K562 (cell line): ENCODE results near the gene GPR4.

ENCODE experiments used
- BCL6 ChIP-seq: fragments of 250-450 bp; sonication (Bioruptor Pico); IDR thresholded peaks from 2 replicates; pipeline ENCODE4 v1.4.0; 2020
- CHD4 ChIP-seq: fragments of 200-600 bp; sonication (generic); IDR thresholded peaks from 3 replicates; pipeline ENCODE4 v1.6.1; 2012; ENCODE audit warnings: low read depth, mild to moderate bottlenecking, mixed read lengths, low read length, inconsistent platforms; ENCODE audit not compliant: insufficient read depth, insufficient replicate concordance, poor library complexity, severe bottlenecking
- CSDE1 ChIP-seq, 2 experiments: fragments of 450-650 bp; IDR thresholded peaks; 2 replicates each; pipeline ENCODE4 v1.6.1; 2016; ENCODE audit warnings: mild to moderate bottlenecking in 1 of 2
- CTCF ChIP-seq, 3 experiments: IDR thresholded peaks in 2 of 3; conservative IDR thresholded peaks in 1 of 3; 2 replicates each; pipeline ENCODE4 v1.5.1; 2011 to 2012; ENCODE audit warnings: low read length in 3 of 3, mild to moderate bottlenecking in 3 of 3, control low read depth in 2 of 3, improper control_type of control experiment in 1 of 3, inconsistent platforms in 1 of 3, low read depth in 1 of 3, mixed read lengths in 1 of 3, moderate library complexity in 1 of 3; ENCODE audit not compliant: insufficient read depth in 2 of 3
- HDAC3 ChIP-seq: fragments of 450-650 bp; IDR thresholded peaks from 2 replicates; pipeline ENCODE4 v1.6.1; 2018; ENCODE audit warnings: borderline replicate concordance, mild to moderate bottlenecking, moderate library complexity; ENCODE audit not compliant: partially characterized antibody
- KDM2B ChIP-seq: fragments of 250-450 bp; sonication (Bioruptor Pico); IDR thresholded peaks from 2 replicates; pipeline ENCODE4 v1.8.0; 2021; ENCODE audit warnings: mild to moderate bottlenecking, moderate library complexity
- MNT ChIP-seq, 2 experiments: fragments of 450-650 bp; conservative IDR thresholded peaks; 2 replicates each; pipeline ENCODE4 v1.6.1; 2017; ENCODE audit warnings: mild to moderate bottlenecking in 2 of 2, moderate library complexity in 2 of 2
- NCOR1 ChIP-seq: fragments of 450-650 bp; IDR thresholded peaks from 2 replicates; pipeline ENCODE4 v1.6.1; 2016; ENCODE audit warnings: mild to moderate bottlenecking, moderate library complexity
- RBM25 ChIP-seq: fragments of 200-400 bp; formaldehyde crosslinking; IDR thresholded peaks from 2 replicates; pipeline ENCODE4 v1.6.1; 2018; ENCODE audit warnings: low read length, low read depth, moderate library complexity; ENCODE audit not compliant: severe bottlenecking
- ZFP36 ChIP-seq: fragments of 150-350 bp; IDR thresholded peaks from 2 replicates; pipeline ENCODE4 v1.6.1; 2018; ENCODE audit warnings: low read length, low read depth; ENCODE audit not compliant: partially characterized antibody
- ZNF146 ChIP-seq: IDR thresholded peaks from one replicate; pipeline ENCODE4 v1.6.1; 2018; ENCODE audit warnings: missing compliant biosample characterization; ENCODE audit not compliant: unreplicated experiment
- ZNF785 ChIP-seq: fragments of 250-450 bp; sonication (Bioruptor Pico); IDR thresholded peaks from 2 replicates; pipeline ENCODE4 v1.4.0; 2020; ENCODE audit warnings: mild to moderate bottlenecking
- TF ChIP-seq, protein P1 (sequence below): sonication (generic); formaldehyde crosslinking; IDR thresholded peaks from 2 replicates; pipeline ENCODE4 v1.9.0; 2022; ENCODE audit warnings: mild to moderate bottlenecking, missing genetic modification reagents
- TF ChIP-seq, protein P2 (sequence below): sonication (generic); formaldehyde crosslinking; IDR thresholded peaks from 2 replicates; pipeline ENCODE4 v1.8.0; 2022; ENCODE audit warnings: mild to moderate bottlenecking, missing genetic modification reagents, borderline replicate concordance

GRCh38 chr19:45590300-45591003, 11.6 kb downstream of the GPR4 start:
- TF ChIP-seq NCOR1 (no peak), CSDE1 (IDR thresholded peaks at IDR 0.05) (no peak), CHD4 (no peak), ZNF785 (CRISPR knock-in tag) (no peak), CTCF (IDR thresholded peaks at IDR 0.05 in 2 of 3, conservative IDR thresholded peaks at IDR 0.05 in 1 of 3; ENCODE audit: insufficient read depth in 2 of 3, low read depth in 1 of 3, low read length in 3 of 3) (no peak), MNT (conservative IDR thresholded peaks at IDR 0.05) (no peak), KDM2B (CRISPR knock-in tag) (no peak), HDAC3 (no peak), RBM25 (no peak), ZNF146 (CRISPR knock-in tag) (no peak), ZFP36 (no peak), BCL6 (CRISPR knock-in tag) (no peak)
- TF ChIP-seq, protein P1, sequence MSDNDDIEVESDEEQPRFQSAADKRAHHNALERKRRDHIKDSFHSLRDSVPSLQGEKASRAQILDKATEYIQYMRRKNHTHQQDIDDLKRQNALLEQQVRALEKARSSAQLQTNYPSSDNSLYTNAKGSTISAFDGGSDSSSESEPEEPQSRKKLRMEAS (CRISPR knock-in tag): no peak
- TF ChIP-seq, protein P2, sequence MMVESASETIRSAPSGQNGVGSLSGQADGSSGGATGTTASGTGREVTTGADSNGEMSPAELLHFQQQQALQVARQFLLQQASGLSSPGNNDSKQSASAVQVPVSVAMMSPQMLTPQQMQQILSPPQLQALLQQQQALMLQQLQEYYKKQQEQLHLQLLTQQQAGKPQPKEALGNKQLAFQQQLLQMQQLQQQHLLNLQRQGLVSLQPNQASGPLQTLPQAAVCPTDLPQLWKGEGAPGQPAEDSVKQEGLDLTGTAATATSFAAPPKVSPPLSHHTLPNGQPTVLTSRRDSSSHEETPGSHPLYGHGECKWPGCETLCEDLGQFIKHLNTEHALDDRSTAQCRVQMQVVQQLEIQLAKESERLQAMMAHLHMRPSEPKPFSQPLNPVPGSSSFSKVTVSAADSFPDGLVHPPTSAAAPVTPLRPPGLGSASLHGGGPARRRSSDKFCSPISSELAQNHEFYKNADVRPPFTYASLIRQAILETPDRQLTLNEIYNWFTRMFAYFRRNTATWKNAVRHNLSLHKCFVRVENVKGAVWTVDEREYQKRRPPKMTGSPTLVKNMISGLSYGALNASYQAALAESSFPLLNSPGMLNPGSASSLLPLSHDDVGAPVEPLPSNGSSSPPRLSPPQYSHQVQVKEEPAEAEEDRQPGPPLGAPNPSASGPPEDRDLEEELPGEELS (CRISPR knock-in tag): no peak
